PC-3 (cell line): ENCODE measurements around the gene FTL. TPM values are rescaled to one million over a fixed set of nuclear protein-coding genes. Genes with fewer than 3 reads are reported as not detected.
A peak's percentile ranks its signal among the peaks of the same experiment; 100 is the strongest.

Experiments
- ATAC-seq: fragments of 200-7000 bp; cut with Tn5 transposase; 2 replicates; pipeline ENCODE4 v1.9.1; 2020; ENCODE audit warnings: mild to moderate bottlenecking, moderate library complexity
- BruUV-seq: library from RNA; stranded (reverse); fragments of 400-500 nt; replicated peaks from 2 replicates; lab custom pipeline; 2021; lab: Mats Ljungman, UMichigan
- CTCF ChIA-PET: fragments of 300-600 bp; sonication (Branson Sonifier 250); formaldehyde crosslinking; loops from one replicate; lab custom pipeline; 2022; ENCODE audit warnings: antibody characterized with exemption; lab: Charles Lee
- POLR2A ChIA-PET: fragments of 300-600 bp; sonication (Branson Sonifier 250); formaldehyde crosslinking; loops from one replicate; lab custom pipeline; 2022; ENCODE audit warnings: antibody characterized with exemption; ENCODE audit not compliant: unreplicated experiment; lab: Charles Lee
- DNase-seq: peaks from one replicate; pipeline ENCODE4 v3.0.0-alpha.2; 2015
- H2AFZ ChIP-seq: fragments of 300-600 bp; sonication (generic); 2 replicates; pipeline ENCODE4 v1.6.0; 2016; ENCODE audit warnings: antibody characterized with exemption, low read length
- H3F3A ChIP-seq: fragments of 300-600 bp; sonication (generic); one replicate; pipeline ENCODE4 v1.6.0; 2017; ENCODE audit warnings: antibody characterized with exemption, low read length, control low read depth, mild to moderate bottlenecking; ENCODE audit not compliant: unreplicated experiment
- H3K27ac ChIP-seq: fragments of 300-600 bp; sonication (generic); 2 replicates; pipeline ENCODE4 v1.5.1; 2016; ENCODE audit warnings: mild to moderate bottlenecking, low read length
- H3K27me3 ChIP-seq: fragments of 300-600 bp; sonication (generic); 2 replicates; pipeline ENCODE4 v1.6.1; 2016; ENCODE audit warnings: low read length, mixed read lengths
- H3K36me3 ChIP-seq: fragments of 300-600 bp; sonication (generic); 2 replicates; pipeline ENCODE4 v1.6.1; 2016; ENCODE audit warnings: low read depth, mixed run types, low read length, mixed read lengths
- H3K4me1 ChIP-seq: fragments of 300-600 bp; sonication (generic); 2 replicates; pipeline ENCODE4 v1.5.1; 2016; ENCODE audit warnings: low read length; ENCODE audit not compliant: insufficient read depth
- H3K4me2 ChIP-seq: fragments of 300-600 bp; sonication (generic); 2 replicates; pipeline ENCODE4 v1.6.0; 2016; ENCODE audit warnings: low read length
- H3K4me3 ChIP-seq: fragments of 300-600 bp; sonication (generic); 2 replicates; pipeline ENCODE4 v1.5.1; 2016; ENCODE audit warnings: mild to moderate bottlenecking, low read length, mixed read lengths
- H3K79me2 ChIP-seq: fragments of 300-600 bp; sonication (generic); 2 replicates; pipeline ENCODE4 v1.6.1; 2017; ENCODE audit warnings: low read length, mixed read lengths
- H3K9ac ChIP-seq: fragments of 300-600 bp; sonication (generic); 2 replicates; pipeline ENCODE4 v1.6.0; 2016; ENCODE audit warnings: mild to moderate bottlenecking, low read length
- H3K9me2 ChIP-seq: fragments of 300-600 bp; sonication (generic); replicated peaks from 2 replicates; pipeline ENCODE4 v1.6.1; 2016; ENCODE audit warnings: mixed run types, low read length, mixed read lengths
- H3K9me3 ChIP-seq: fragments of 300-600 bp; sonication (generic); 2 replicates; pipeline ENCODE4 v1.6.1; 2016; ENCODE audit warnings: low read length, mixed read lengths
- H4K20me1 ChIP-seq: fragments of 300-600 bp; sonication (generic); 2 replicates; pipeline ENCODE4 v1.6.1; 2016; ENCODE audit warnings: low read length, mixed read lengths
- EZH2 ChIP-seq: fragments of 300-600 bp; sonication (generic); IDR thresholded peaks from one replicate; pipeline ENCODE4 v1.6.1; 2017; ENCODE audit warnings: antibody characterized with exemption, mild to moderate bottlenecking, low read length; ENCODE audit not compliant: unreplicated experiment
- EZH2phosphoT487 ChIP-seq: fragments of 300-600 bp; sonication (generic); IDR thresholded peaks from 2 replicates; pipeline ENCODE4 v1.6.1; 2018; ENCODE audit warnings: mild to moderate bottlenecking, antibody characterized with exemption, low read length, borderline replicate concordance
- intact Hi-C: fragments of 100-400 bp; cut with micrococcal nuclease; formaldehyde crosslinking; loops from 2 replicates; pipeline ENCODE4 v1.9.0; 2023
- total RNA-seq: library from RNA; depleted of rRNA; stranded (reverse); fragments of >200 nt; gene quantifications from 2 replicates; pipeline ENCODE4 v1.2.3, GENCODE V29; 2014
- TF ChIP-seq, protein P1 (sequence below): fragments of 300-600 bp; sonication (generic); conservative IDR thresholded peaks from 2 replicates; pipeline ENCODE4 v1.5.1; 2017; ENCODE audit warnings: antibody characterized with exemption, low read depth, mild to moderate bottlenecking, low read length

Gene FTL
- total RNA-seq, 1 experiment from 2014 or later, result 1,109 TPM

GRCh38 chr19:48987323-48987722, 22.2 kb downstream of the FTL start:
- Histone ChIP-seq H3K4me3 (no peak overlapping the region), H3K27ac (no peak overlapping the region), H3K27me3 (no peaks in the 10 kb centered on the region), H3K9ac (no peak overlapping the region), H3K9me3 (no peaks in the 10 kb centered on the region), H3K4me1 (no peaks in the 10 kb centered on the region), H3K36me3 (peaks cover 4% of the 10 kb centered on the region; the same call in 1 of the 2 replicates), H3K79me2 (peaks cover 24% of the 10 kb centered on the region), H3K4me2 (no peak overlapping the region), H3K9me2 (no peaks in the 10 kb centered on the region), H2AFZ (no peak overlapping the region), H3F3A (no peaks in the 10 kb centered on the region), H4K20me1 (no peaks in the 10 kb centered on the region)
- ATAC-seq, result no peak
- BruUV-seq, result no TSS peak
- DNase-seq, result no peak
- TF ChIP-seq, protein P1, sequence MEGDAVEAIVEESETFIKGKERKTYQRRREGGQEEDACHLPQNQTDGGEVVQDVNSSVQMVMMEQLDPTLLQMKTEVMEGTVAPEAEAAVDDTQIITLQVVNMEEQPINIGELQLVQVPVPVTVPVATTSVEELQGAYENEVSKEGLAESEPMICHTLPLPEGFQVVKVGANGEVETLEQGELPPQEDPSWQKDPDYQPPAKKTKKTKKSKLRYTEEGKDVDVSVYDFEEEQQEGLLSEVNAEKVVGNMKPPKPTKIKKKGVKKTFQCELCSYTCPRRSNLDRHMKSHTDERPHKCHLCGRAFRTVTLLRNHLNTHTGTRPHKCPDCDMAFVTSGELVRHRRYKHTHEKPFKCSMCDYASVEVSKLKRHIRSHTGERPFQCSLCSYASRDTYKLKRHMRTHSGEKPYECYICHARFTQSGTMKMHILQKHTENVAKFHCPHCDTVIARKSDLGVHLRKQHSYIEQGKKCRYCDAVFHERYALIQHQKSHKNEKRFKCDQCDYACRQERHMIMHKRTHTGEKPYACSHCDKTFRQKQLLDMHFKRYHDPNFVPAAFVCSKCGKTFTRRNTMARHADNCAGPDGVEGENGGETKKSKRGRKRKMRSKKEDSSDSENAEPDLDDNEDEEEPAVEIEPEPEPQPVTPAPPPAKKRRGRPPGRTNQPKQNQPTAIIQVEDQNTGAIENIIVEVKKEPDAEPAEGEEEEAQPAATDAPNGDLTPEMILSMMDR, result 0 out of 2 replicates have a peak, but pooled peaks have one; percentile 11
- no peak for TF ChIP-seq EZH2phosphoT487
- ChIA-PET CTCF (no interaction called here), POLR2A (no interaction called here)
- intact Hi-C loops, result no loop called here

GRCh38 chr19:48988286-48988685, 23.2 kb downstream of the FTL start:
- Histone ChIP-seq H3K4me1 (no peaks in the 10 kb centered on the region), H4K20me1 (no peaks in the 10 kb centered on the region), H3K4me3 (no peak overlapping the region), H3K9me3 (no peaks in the 10 kb centered on the region), H3K27ac (no peak overlapping the region), H3K79me2 (peaks cover 31% of the 10 kb centered on the region), H3K27me3 (no peaks in the 10 kb centered on the region), H3K4me2 (no peak overlapping the region), H3F3A (no peaks in the 10 kb centered on the region), H2AFZ (no peak overlapping the region), H3K9me2 (no peaks in the 10 kb centered on the region), H3K36me3 (peaks cover 1% of the 10 kb centered on the region; the same call in 1 of the 2 replicates), H3K9ac (no peak overlapping the region)
- CTCF ChIA-PET, result no interaction called here
- intact Hi-C loops, result no loop called here
- TF ChIP-seq, protein P1, result no peak
- no peak for TF ChIP-seq EZH2
- TF ChIP-seq EZH2phosphoT487, result no peak
- DNase-seq, result no peak
- BruUV-seq, result no TSS peak
- POLR2A ChIA-PET, result no interaction called here
- ATAC-seq, result no peak

DNA sequence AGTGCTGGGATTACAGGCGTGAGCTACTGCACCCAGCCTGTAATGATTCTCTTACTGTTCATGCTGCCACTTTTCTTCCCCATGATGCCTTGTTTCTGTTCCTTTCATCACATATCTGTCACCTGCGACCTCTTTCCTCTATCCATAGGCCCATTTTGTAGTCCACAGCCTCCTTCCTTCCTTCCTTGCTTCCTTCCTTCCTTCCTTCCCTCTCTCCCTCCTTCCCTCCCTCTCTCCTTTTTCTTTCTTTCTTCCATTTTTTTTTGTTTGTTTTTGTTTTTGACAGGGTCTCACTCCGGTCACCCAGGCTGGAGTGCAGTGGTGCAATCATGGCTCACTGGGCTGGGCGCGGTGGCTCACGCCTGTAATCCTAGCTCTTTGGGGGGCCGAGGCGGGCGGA, 23.8 kb downstream of the FTL start:
- H3K27me3 ChIP-seq, result no peaks in the 10 kb centered on the region
- H4K20me1 ChIP-seq, result no peaks in the 10 kb centered on the region
- ChIA-PET POLR2A (no interaction called here), CTCF (no interaction called here)
- no peak overlapping the region for H3K4me3 ChIP-seq
- no peak overlapping the region for H3K27ac ChIP-seq
- no TSS peak for BruUV-seq
- H3K36me3 ChIP-seq, result no peaks in the 10 kb centered on the region; the same call in 1 of the 2 replicates
- no peak overlapping the region for H3K4me2 ChIP-seq
- ATAC-seq, result no peak
- no peak for TF ChIP-seq EZH2
- TF ChIP-seq, protein P1, result no peak
- TF ChIP-seq EZH2phosphoT487, result no peak
- H3K9me3 ChIP-seq, result no peaks in the 10 kb centered on the region
- intact Hi-C loops, result no loop called here
- no peak overlapping the region for H3K9ac ChIP-seq
- H3K79me2 ChIP-seq, result peaks cover 32% of the 10 kb centered on the region
- no peaks in the 10 kb centered on the region for H3K9me2 ChIP-seq
- H3F3A ChIP-seq, result no peaks in the 10 kb centered on the region
- no peaks in the 10 kb centered on the region for H3K4me1 ChIP-seq
- DNase-seq, result no peak
- H2AFZ ChIP-seq, result no peak overlapping the region
